Colonic mucosa (tissue), 4 donors: ENCODE data around the gene FCGR1A. TPM values are rescaled to one million over a fixed set of nuclear protein-coding genes. Genes with fewer than 3 reads are reported as not detected.
"Not testable (repeated sequence)": the region's sequence is repeated elsewhere in the genome, so short reads cannot be mapped to it uniquely, and the experiment has no call there.

Source experiments
- DNase-seq: peaks from one replicate; pipeline ENCODE4 v3.0.0-alpha.2; 2020
- H3K27ac ChIP-seq: fragments of 200-600 bp; one replicate; pipeline ENCODE4 v1.8.0; 2021
- H3K27me3 ChIP-seq: fragments of 200-600 bp; one replicate; pipeline ENCODE4 v1.8.0; 2021
- H3K36me3 ChIP-seq: fragments of 200-600 bp; one replicate; pipeline ENCODE4 v1.8.0; 2021
- H3K4me1 ChIP-seq: fragments of 200-600 bp; one replicate; pipeline ENCODE4 v1.8.0; 2021; ENCODE audit warnings: mild to moderate bottlenecking
- H3K4me3 ChIP-seq: fragments of 200-600 bp; one replicate; pipeline ENCODE4 v1.8.0; 2021
- H3K9ac ChIP-seq, 2 donors: one replicate each; pipeline ENCODE4 v1.7.0; 2013; ENCODE audit warnings: control low read depth in 2 of 2, low read depth in 2 of 2, low read length in 2 of 2
- H3K9me3 ChIP-seq: fragments of 200-600 bp; one replicate; pipeline ENCODE4 v1.8.0; 2021
- intact Hi-C: fragments of 100-400 bp; cut with DNase I; formaldehyde crosslinking; loops from one replicate; pipeline ENCODE4 v1.14.1; 2022
- total RNA-seq, 2 donors: library from RNA; stranded (reverse); fragmentation: NEBNext Ultra II Directional in 1 of 2; extraction: Animal tissue kit (Norgen Biotek cat#: 25700) in 1 of 2; gene quantifications; one replicate each; pipeline ENCODE4 v1.2.1, GENCODE V29; 2021
- donor health status: healthy.
- donor health status: DM: no; HTN: no; CAD: no.
- donor health status: DM: no; HTN: no; CAD: no.

The FCGR1A gene
- total RNA-seq, 2 donors from 2014 or later = 1.1 to 2.7 TPM

- H3K4me1 ChIP-seq, H3K9me3 ChIP-seq, H3K36me3 ChIP-seq, H3K27me3 ChIP-seq, intact Hi-C loops: not testable (repeated sequence)
- DNase-seq = peak; percentile 88
- Histone ChIP-seq H3K4me3 (peak overlapping the region; percentile 38), H3K27ac (peak overlapping the region; percentile 86), H3K9ac (peak overlapping the region in 1 of 2 donors; percentile 50)
These were observed 30.7 kb downstream of the FCGR1A start for GRCh38 chr1:149812893-149813801.

GRCh38 chr1:149820387-149820786 is 37.9 kb downstream of the FCGR1A start:
- H3K9me3 ChIP-seq, H3K4me3 ChIP-seq, H3K36me3 ChIP-seq, H3K4me1 ChIP-seq, H3K27me3 ChIP-seq, DNase-seq, H3K9ac ChIP-seq, intact Hi-C loops, H3K27ac ChIP-seq: not testable (repeated sequence)

- H3K9ac ChIP-seq, intact Hi-C loops, H3K27ac ChIP-seq, H3K36me3 ChIP-seq, H3K4me3 ChIP-seq, DNase-seq, H3K27me3 ChIP-seq, H3K9me3 ChIP-seq, H3K4me1 ChIP-seq: not testable (repeated sequence)
These were observed 44.1 kb downstream of the FCGR1A start for GRCh38 chr1:149826555-149826954.

- H3K4me3 ChIP-seq, H3K27me3 ChIP-seq, DNase-seq, H3K4me1 ChIP-seq, H3K9ac ChIP-seq, H3K27ac ChIP-seq, H3K36me3 ChIP-seq, intact Hi-C loops, H3K9me3 ChIP-seq: not testable (repeated sequence)
These were observed 49.3 kb downstream of the FCGR1A start for GRCh38 chr1:149831764-149832315.

- H3K9ac ChIP-seq, H3K27ac ChIP-seq, H3K4me1 ChIP-seq, H3K9me3 ChIP-seq, intact Hi-C loops, H3K36me3 ChIP-seq, H3K27me3 ChIP-seq, DNase-seq, H3K4me3 ChIP-seq: not testable (repeated sequence)
These were observed 50.0 kb downstream of the FCGR1A start for GRCh38 chr1:149832316-149833126.

GRCh38 chr1:149833144-149833543 is 50.6 kb downstream of the FCGR1A start:
- H3K9ac ChIP-seq, H3K36me3 ChIP-seq, intact Hi-C loops, H3K9me3 ChIP-seq, H3K27me3 ChIP-seq, H3K4me1 ChIP-seq, DNase-seq, H3K4me3 ChIP-seq, H3K27ac ChIP-seq: not testable (repeated sequence)

GRCh38 chr1:149841149-149841548 is 58.7 kb downstream of the FCGR1A start:
- intact Hi-C loops, H3K27ac ChIP-seq, H3K27me3 ChIP-seq, H3K4me3 ChIP-seq, H3K9ac ChIP-seq, H3K36me3 ChIP-seq, H3K9me3 ChIP-seq, DNase-seq: not testable (repeated sequence)
- peaks cover 11% of the 10 kb centered on the region for H3K4me1 ChIP-seq

Other genes starting within 250 kb of the FCGR1A start
- under 1 TPM in 1 of 2 donors, not detected in 1; 0.72 TPM for gene PPIAL4C, start 198.8 kb upstream of the FCGR1A start, total RNA-seq
- 10 to 100 TPM; 12.8 to 21.1 TPM for gene BOLA1, start 116.9 kb downstream of the FCGR1A start, total RNA-seq
- 1 to 10 TPM in 1 of 2 donors, under 1 TPM in 1; 0.89 to 1.5 TPM for gene SV2A, start 135.2 kb downstream of the FCGR1A start, total RNA-seq
- 10 to 100 TPM; 42.2 to 66.1 TPM for gene SF3B4, start 145.1 kb downstream of the FCGR1A start, total RNA-seq
- gene MTMR11, start 154.2 kb downstream of the FCGR1A start, total RNA-seq = 100 to 1,000 TPM; 168 to 188 TPM
- 10 to 100 TPM; 33.7 to 38.7 TPM for gene OTUD7B, start 228.0 kb downstream of the FCGR1A start, total RNA-seq